HCT116 (cell line): ENCODE data around the gene BTG1. TPM values are rescaled to one million over a fixed set of nuclear protein-coding genes. Genes with fewer than 3 reads are reported as not detected.
A peak's percentile ranks its signal among the peaks of the same experiment; 100 is the strongest.

ENCODE experiments used
- ATAC-seq: fragments of 200-7000 bp; cut with Tn5 transposase; 2 replicates; pipeline ENCODE4 v1.9.1; 2020; ENCODE audit warnings: mild to moderate bottlenecking, moderate library complexity
- BruUV-seq: library from RNA; stranded (reverse); fragments of 400-500 nt; replicated peaks from 2 replicates; lab custom pipeline; 2021; lab: Mats Ljungman, UMichigan
- CTCF ChIA-PET: fragments of 300-600 bp; sonication (Branson Sonifier 250); formaldehyde crosslinking; loops from one replicate; lab custom pipeline; 2021; ENCODE audit warnings: antibody characterized with exemption; lab: Charles Lee
- POLR2A ChIA-PET: fragments of 300-600, 350-600 bp; sonication (Branson Sonifier 250); formaldehyde crosslinking; loops from one replicate; lab custom pipeline; 2021; ENCODE audit warnings: antibody characterized with exemption; lab: Charles Lee
- RAD21 ChIA-PET, 2 experiments: fragments of 300-600 bp; sonication (Branson Sonifier 250); formaldehyde crosslinking; loops; one replicate each; lab custom pipeline; 2023; ENCODE audit warnings: low total read pairs in 2 of 2; ENCODE audit not compliant: uncharacterized antibody in 2 of 2, unreplicated experiment in 2 of 2, low non-redundant PET in 1 of 2; lab: Charles Lee
- DNase-seq: peaks from one replicate; pipeline ENCODE4 v3.0.0-alpha.2; 2010; ENCODE audit warnings: low read depth, low spot score
- H2AFZ ChIP-seq: fragments of 200-600 bp; shearing (Covaris generic), sonication (generic); 2 replicates; pipeline ENCODE4 v1.6.1; 2017; ENCODE audit warnings: low read depth, mixed run types, mixed read lengths, antibody characterized with exemption, low read length; ENCODE audit not compliant: poor library complexity, severe bottlenecking
- H3K27ac ChIP-seq: 2 replicates; pipeline ENCODE4 v1.5.1; 2012; ENCODE audit warnings: low read depth, low read length
- H3K27me3 ChIP-seq: fragments of 200-600 bp; sonication (generic); 2 replicates; pipeline ENCODE4 v1.6.1; 2016; ENCODE audit warnings: mixed run types, low read length, mixed read lengths; ENCODE audit not compliant: insufficient read depth
- H3K36me3 ChIP-seq, 2 experiments: fragments of 200-500 bp in 1 of 2; fragments of 200-600 bp in 1 of 2; sonication (Bioruptor generic) in 1 of 2; sonication (generic) in 1 of 2; 2 replicates each; pipeline versions ENCODE4 v1.5.1 to v1.6.1; 2014 to 2016; ENCODE audit warnings: low read length in 2 of 2, inconsistent platforms in 1 of 2, mixed read lengths in 1 of 2, mixed run types in 1 of 2; ENCODE audit not compliant: insufficient read depth in 2 of 2, control insufficient read depth in 1 of 2
- H3K4me1 ChIP-seq, 2 experiments: fragments of 200-600 bp in 1 of 2; sonication (generic) in 1 of 2; 2 replicates each; pipeline versions ENCODE4 v1.5.1 to v1.6.1; 2012 to 2017; ENCODE audit warnings: low read length in 2 of 2, inconsistent platforms in 1 of 2, mild to moderate bottlenecking in 1 of 2, mixed read lengths in 1 of 2, mixed run types in 1 of 2, moderate library complexity in 1 of 2; ENCODE audit not compliant: insufficient read depth in 2 of 2, control insufficient read depth in 1 of 2
- H3K4me2 ChIP-seq: fragments of 200-600 bp; sonication (generic); 2 replicates; pipeline ENCODE4 v1.6.1; 2017; ENCODE audit warnings: mixed run types, low read length, mixed read lengths
- H3K4me3 ChIP-seq, 2 experiments: fragments of 200-600 bp in 1 of 2; sonication (generic) in 1 of 2; replicated peaks in 1 of 2; 2 replicates each; pipeline ENCODE4 v1.5.1; 2011 to 2016; ENCODE audit warnings: low read length in 2 of 2, control low read depth in 1 of 2, low read depth in 1 of 2, mild to moderate bottlenecking in 1 of 2, mixed read lengths in 1 of 2, mixed run types in 1 of 2
- H3K79me2 ChIP-seq: fragments of 200-600 bp; sonication (generic); 2 replicates; pipeline ENCODE4 v1.6.1; 2017; ENCODE audit warnings: mild to moderate bottlenecking, mixed run types, low read length, moderate library complexity, mixed read lengths; ENCODE audit not compliant: insufficient read depth
- H3K9ac ChIP-seq: fragments of 200-600 bp; sonication (generic); 2 replicates; pipeline ENCODE4 v1.6.1; 2016; ENCODE audit warnings: low read length, mixed read lengths
- H3K9me2 ChIP-seq: fragments of 200-600 bp; sonication (generic), shearing (Covaris generic); 2 replicates; pipeline ENCODE4 v1.6.1; 2017; ENCODE audit warnings: mixed run types, mild to moderate bottlenecking, moderate library complexity; ENCODE audit not compliant: insufficient read depth
- H3K9me3 ChIP-seq, 2 experiments: fragments of 200-500 bp in 1 of 2; fragments of 200-600 bp in 1 of 2; sonication (Bioruptor generic) in 1 of 2; sonication (generic) in 1 of 2; 2 replicates each; pipeline ENCODE4 v1.6.1; 2014 to 2017; ENCODE audit warnings: low read length in 2 of 2, mixed read lengths in 2 of 2, inconsistent platforms in 1 of 2, low read depth in 1 of 2, mild to moderate bottlenecking in 1 of 2, mixed run types in 1 of 2, moderate library complexity in 1 of 2; ENCODE audit not compliant: control insufficient read depth in 1 of 2, insufficient read depth in 1 of 2
- H4K20me1 ChIP-seq: fragments of 200-600 bp; sonication (generic), shearing (Covaris generic); 2 replicates; pipeline ENCODE4 v1.6.1; 2017; ENCODE audit warnings: mixed run types, mild to moderate bottlenecking, moderate library complexity; ENCODE audit not compliant: insufficient read depth
- CBX3 ChIP-seq: IDR thresholded peaks from 2 replicates; pipeline ENCODE4 v1.6.1; 2012; ENCODE audit warnings: low read depth
- EGR1 ChIP-seq: IDR thresholded peaks from 2 replicates; pipeline ENCODE4 v1.6.1; 2012; ENCODE audit warnings: low read depth
- EZH2phosphoT487 ChIP-seq: fragments of 200-600 bp; IDR thresholded peaks from 2 replicates; pipeline ENCODE4 v1.6.1; 2018; ENCODE audit warnings: antibody characterized with exemption, borderline replicate concordance
- FOSL1 ChIP-seq: IDR thresholded peaks from 2 replicates; pipeline ENCODE4 v1.6.1; 2012; ENCODE audit warnings: low read depth
- JUND ChIP-seq: IDR thresholded peaks from 2 replicates; pipeline ENCODE4 v1.6.1; 2012
- RAD21 ChIP-seq: IDR thresholded peaks from 2 replicates; pipeline ENCODE4 v1.6.1; 2012; ENCODE audit warnings: low read depth, mild to moderate bottlenecking
- SIN3A ChIP-seq: IDR thresholded peaks from 2 replicates; pipeline ENCODE4 v1.6.1; 2012; ENCODE audit warnings: low read depth
- SP1 ChIP-seq: IDR thresholded peaks from 2 replicates; pipeline ENCODE4 v1.6.1; 2012; ENCODE audit warnings: low read depth
- SRF ChIP-seq: IDR thresholded peaks from 2 replicates; pipeline ENCODE4 v1.6.1; 2012; ENCODE audit warnings: low read depth
- TCF7L2 ChIP-seq: IDR thresholded peaks from 2 replicates; pipeline ENCODE4 v1.7.0; 2011; ENCODE audit warnings: borderline replicate concordance, inconsistent platforms; ENCODE audit not compliant: insufficient read depth, insufficient read length; ENCODE audit errors: extremely low read depth
- ZNF274 ChIP-seq: fragments of 200-500 bp; sonication (Bioruptor generic); IDR thresholded peaks from 2 replicates; pipeline ENCODE4 v1.6.1; 2014; ENCODE audit warnings: mild to moderate bottlenecking, low read depth, low read length, inconsistent platforms
- intact Hi-C: fragments of 100-400 bp; cut with micrococcal nuclease; formaldehyde crosslinking; loops from 2 replicates; pipeline ENCODE4 v1.10.0; 2022
- total RNA-seq: library from RNA; stranded (reverse); gene quantifications from one replicate; pipeline ENCODE4 v1.2.1, GENCODE V29; 2021; ENCODE audit not compliant: unreplicated experiment
- TF ChIP-seq, protein P1 (sequence below), 3 experiments: fragments of 200-600 bp in 1 of 3; sonication (generic) in 1 of 3; IDR thresholded peaks in 2 of 3; conservative IDR thresholded peaks in 1 of 3; 2 replicates each; pipeline ENCODE4 v1.5.1; 2012 to 2017; ENCODE audit warnings: low read depth in 2 of 3, low read length in 2 of 3, antibody characterized with exemption in 1 of 3, borderline replicate concordance in 1 of 3, control low read depth in 1 of 3, mild to moderate bottlenecking in 1 of 3, mixed read lengths in 1 of 3, mixed run types in 1 of 3, moderate library complexity in 1 of 3; ENCODE audit not compliant: insufficient read depth in 1 of 3
- TF ChIP-seq, protein P2 (sequence below): IDR thresholded peaks from 2 replicates; pipeline ENCODE4 v1.6.1; 2012; ENCODE audit warnings: low read depth
- TF ChIP-seq, protein P3 (sequence below): IDR thresholded peaks from 2 replicates; pipeline ENCODE4 v1.6.1; 2012

Gene BTG1
- total RNA-seq, 1 experiment from 2014 or later = 57.3 TPM

DNA sequence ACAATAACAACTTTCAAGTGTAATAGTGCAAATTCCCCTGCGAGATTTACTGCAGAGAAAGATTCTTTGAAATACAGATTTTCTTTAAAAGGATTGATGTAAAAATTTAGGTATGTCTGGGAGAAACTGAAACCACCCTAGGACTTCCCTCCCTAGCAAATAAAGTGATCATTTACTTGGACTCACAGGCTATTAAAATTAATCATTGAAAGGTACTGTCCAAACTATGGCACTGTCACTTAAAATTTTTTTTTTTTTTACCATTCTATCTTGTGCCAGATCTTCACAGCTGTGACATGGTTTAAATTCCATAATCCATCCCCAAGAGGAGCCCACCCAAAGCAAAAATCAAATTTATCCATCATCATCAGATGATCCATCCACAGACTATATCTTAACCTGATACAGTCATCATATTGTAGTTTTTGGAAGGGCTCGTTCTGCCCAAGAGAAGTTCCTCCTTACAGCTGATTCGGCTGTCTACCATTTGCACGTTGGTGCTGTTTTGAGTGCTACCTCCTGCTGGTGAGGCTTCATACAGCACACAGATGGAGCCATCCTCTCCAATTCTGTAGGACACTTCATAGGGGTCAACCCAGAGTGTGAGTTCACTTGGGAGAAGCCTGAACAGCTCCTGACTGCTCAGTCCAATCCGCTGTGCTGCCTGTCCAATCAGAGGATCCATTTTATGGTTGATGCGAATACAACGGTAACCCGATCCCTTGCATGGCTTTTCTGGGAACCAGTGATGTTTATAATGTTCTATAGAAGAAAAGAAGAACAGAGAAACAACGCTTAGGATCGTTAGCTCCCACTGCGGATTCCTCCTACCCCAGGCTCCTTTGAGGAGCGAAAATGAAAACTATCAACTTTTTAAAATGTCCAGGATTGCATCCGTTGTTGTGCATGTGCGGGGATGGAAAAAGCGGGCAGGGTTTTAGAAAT is 1.7 kb downstream of the BTG1 start:
- no peaks in the 10 kb centered on the region for H3K9me2 ChIP-seq
- BruUV-seq = TSS peak; percentile 63
- peaks cover 5 to 28% of the 10 kb centered on the region in 2 experiments; a peak in 3 of 4 replicates for H3K4me1 ChIP-seq
- no peak overlapping the region for H2AFZ ChIP-seq
- H3K4me2 ChIP-seq = peak overlapping the region; percentile 88
- ChIA-PET CTCF (interaction anchor here (1.0 to 2.7 kb wide), 3 partner anchors 333 to 762 kb away, joined by 4 to 12 read pairs (median 4); no protein-coding TSS in a partner anchor), RAD21 (no interaction called here), POLR2A (interaction anchor here (0.6 to 4.7 kb wide), 12 partner anchors 9 to 1975 kb away, joined by 3 to 91 read pairs (median 4); no protein-coding TSS in a partner anchor)
- H3K27me3 ChIP-seq = no peaks in the 10 kb centered on the region
- DNase-seq (peak; percentile 66), ATAC-seq (peak; percentile 49)
- peak overlapping the region; percentile 86 for H3K9ac ChIP-seq
- 0 out of 2 replicates have a peak, but pooled peaks have one; percentile 3 for TF ChIP-seq SP1
- no peak for TF ChIP-seq SRF
- TF ChIP-seq RAD21 = peak; percentile 49
- TF ChIP-seq, protein P1, sequence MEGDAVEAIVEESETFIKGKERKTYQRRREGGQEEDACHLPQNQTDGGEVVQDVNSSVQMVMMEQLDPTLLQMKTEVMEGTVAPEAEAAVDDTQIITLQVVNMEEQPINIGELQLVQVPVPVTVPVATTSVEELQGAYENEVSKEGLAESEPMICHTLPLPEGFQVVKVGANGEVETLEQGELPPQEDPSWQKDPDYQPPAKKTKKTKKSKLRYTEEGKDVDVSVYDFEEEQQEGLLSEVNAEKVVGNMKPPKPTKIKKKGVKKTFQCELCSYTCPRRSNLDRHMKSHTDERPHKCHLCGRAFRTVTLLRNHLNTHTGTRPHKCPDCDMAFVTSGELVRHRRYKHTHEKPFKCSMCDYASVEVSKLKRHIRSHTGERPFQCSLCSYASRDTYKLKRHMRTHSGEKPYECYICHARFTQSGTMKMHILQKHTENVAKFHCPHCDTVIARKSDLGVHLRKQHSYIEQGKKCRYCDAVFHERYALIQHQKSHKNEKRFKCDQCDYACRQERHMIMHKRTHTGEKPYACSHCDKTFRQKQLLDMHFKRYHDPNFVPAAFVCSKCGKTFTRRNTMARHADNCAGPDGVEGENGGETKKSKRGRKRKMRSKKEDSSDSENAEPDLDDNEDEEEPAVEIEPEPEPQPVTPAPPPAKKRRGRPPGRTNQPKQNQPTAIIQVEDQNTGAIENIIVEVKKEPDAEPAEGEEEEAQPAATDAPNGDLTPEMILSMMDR (IDR thresholded peaks at IDR 0.05 in 2 of 3, conservative IDR thresholded peaks at IDR 0.05 in 1 of 3; ENCODE audit: borderline replicate concordance in 1 of 3, insufficient read depth in 1 of 3, low read depth in 2 of 3, low read length in 2 of 3) = peak; percentile 27 to 67 (median 62); a peak in 5 of 6 replicates
- no peak for TF ChIP-seq EZH2phosphoT487
- TF ChIP-seq TCF7L2 = no peak
- TF ChIP-seq, protein P2, sequence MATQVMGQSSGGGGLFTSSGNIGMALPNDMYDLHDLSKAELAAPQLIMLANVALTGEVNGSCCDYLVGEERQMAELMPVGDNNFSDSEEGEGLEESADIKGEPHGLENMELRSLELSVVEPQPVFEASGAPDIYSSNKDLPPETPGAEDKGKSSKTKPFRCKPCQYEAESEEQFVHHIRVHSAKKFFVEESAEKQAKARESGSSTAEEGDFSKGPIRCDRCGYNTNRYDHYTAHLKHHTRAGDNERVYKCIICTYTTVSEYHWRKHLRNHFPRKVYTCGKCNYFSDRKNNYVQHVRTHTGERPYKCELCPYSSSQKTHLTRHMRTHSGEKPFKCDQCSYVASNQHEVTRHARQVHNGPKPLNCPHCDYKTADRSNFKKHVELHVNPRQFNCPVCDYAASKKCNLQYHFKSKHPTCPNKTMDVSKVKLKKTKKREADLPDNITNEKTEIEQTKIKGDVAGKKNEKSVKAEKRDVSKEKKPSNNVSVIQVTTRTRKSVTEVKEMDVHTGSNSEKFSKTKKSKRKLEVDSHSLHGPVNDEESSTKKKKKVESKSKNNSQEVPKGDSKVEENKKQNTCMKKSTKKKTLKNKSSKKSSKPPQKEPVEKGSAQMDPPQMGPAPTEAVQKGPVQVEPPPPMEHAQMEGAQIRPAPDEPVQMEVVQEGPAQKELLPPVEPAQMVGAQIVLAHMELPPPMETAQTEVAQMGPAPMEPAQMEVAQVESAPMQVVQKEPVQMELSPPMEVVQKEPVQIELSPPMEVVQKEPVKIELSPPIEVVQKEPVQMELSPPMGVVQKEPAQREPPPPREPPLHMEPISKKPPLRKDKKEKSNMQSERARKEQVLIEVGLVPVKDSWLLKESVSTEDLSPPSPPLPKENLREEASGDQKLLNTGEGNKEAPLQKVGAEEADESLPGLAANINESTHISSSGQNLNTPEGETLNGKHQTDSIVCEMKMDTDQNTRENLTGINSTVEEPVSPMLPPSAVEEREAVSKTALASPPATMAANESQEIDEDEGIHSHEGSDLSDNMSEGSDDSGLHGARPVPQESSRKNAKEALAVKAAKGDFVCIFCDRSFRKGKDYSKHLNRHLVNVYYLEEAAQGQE = no peak
- 0 out of 2 replicates have a peak, but pooled peaks have one; percentile 10 for TF ChIP-seq SIN3A
- no peak for TF ChIP-seq ZNF274
- TF ChIP-seq, protein P3, sequence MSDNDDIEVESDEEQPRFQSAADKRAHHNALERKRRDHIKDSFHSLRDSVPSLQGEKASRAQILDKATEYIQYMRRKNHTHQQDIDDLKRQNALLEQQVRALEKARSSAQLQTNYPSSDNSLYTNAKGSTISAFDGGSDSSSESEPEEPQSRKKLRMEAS = peak; percentile 38
- TF ChIP-seq EGR1 = no peak
- TF ChIP-seq FOSL1 = no peak
- TF ChIP-seq JUND = peak; percentile 5; the same call in 1 of the 2 replicates
- 0 out of 2 replicates have a peak, but pooled peaks have one; percentile 41 for TF ChIP-seq CBX3
- peaks cover 39% of the 10 kb centered on the region for H3K79me2 ChIP-seq
- H3K27ac ChIP-seq = peak overlapping the region; percentile 80; the same call in 1 of the 2 replicates
- H3K4me3 ChIP-seq = peak overlapping the region; percentile 51 to 78
- peaks cover 9 to 21% of the 10 kb centered on the region in 2 experiments; a peak in 2 of 4 replicates for H3K36me3 ChIP-seq
- no peaks in the 10 kb centered on the region for H4K20me1 ChIP-seq
- H3K9me3 ChIP-seq = no peaks in the 10 kb centered on the region
- intact Hi-C loops = loop anchor here (2.0 to 10.0 kb wide), 4 partner anchors 332 to 761 kb away; no protein-coding TSS in a partner anchor
